ENCODE results near the gene GALNT13.
A peak's percentile ranks its signal among the peaks of the same experiment; 100 is the strongest.

Gene GALNT13

DNA sequence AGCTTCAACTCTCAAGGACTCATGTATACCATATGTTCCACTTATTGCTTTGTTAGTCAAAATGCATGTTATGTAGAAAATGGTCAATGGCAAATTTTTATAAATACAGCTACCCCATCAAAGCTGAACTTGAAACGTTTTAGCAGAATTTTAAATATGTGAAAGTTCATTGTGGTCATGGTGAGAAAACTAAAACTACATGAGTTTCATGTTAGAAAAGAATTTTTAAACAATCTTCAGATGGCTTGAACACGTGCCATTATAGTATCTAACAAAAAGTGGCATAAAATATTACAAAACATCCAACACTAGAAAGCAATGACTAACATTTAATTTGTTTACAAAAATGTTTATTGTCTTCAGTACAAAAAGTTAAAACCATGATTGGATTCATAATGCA is 580.7 kb downstream of the GALNT13 start:
- TF ChIP-seq, protein P1, sequence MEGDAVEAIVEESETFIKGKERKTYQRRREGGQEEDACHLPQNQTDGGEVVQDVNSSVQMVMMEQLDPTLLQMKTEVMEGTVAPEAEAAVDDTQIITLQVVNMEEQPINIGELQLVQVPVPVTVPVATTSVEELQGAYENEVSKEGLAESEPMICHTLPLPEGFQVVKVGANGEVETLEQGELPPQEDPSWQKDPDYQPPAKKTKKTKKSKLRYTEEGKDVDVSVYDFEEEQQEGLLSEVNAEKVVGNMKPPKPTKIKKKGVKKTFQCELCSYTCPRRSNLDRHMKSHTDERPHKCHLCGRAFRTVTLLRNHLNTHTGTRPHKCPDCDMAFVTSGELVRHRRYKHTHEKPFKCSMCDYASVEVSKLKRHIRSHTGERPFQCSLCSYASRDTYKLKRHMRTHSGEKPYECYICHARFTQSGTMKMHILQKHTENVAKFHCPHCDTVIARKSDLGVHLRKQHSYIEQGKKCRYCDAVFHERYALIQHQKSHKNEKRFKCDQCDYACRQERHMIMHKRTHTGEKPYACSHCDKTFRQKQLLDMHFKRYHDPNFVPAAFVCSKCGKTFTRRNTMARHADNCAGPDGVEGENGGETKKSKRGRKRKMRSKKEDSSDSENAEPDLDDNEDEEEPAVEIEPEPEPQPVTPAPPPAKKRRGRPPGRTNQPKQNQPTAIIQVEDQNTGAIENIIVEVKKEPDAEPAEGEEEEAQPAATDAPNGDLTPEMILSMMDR (conservative IDR thresholded peaks at IDR 0.05; ENCODE audit: low read depth, low read length), result no peak
- no peak for DNase-seq (ENCODE audit: low read depth)
- H3K4me3 ChIP-seq (ENCODE audit: low read length), result no peak overlapping the region

DNA sequence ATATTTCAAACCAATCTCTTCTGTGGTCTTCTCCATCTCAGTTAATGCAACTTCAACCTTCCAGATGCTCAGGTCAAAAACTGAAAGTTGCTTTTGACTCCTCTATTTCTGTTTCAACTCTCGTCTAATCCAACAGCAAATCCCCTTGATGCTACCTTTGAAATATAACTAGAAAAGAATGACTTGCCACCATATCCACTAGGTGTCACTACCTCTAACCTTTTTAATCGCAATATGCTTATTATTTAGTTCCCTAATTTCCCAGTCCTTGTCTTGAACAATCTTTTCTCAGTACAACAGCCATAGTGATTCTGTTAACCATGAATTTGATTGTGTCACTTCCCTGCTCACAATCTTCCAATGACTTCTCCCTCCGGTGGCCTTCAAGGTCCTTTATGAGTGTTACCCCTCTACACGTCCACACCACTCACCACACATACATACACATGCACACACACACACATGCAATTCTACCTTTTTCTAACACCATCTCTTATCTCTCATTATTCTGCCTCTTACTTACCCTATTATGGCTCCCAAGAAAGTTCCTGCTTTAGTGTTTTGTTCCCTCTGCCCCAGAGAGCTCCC is 581.3 kb downstream of the GALNT13 start:
- no peak for DNase-seq (ENCODE audit: low read depth)
- no peak overlapping the region for H3K4me3 ChIP-seq (ENCODE audit: low read length)
- TF ChIP-seq, protein P1 (conservative IDR thresholded peaks at IDR 0.05; ENCODE audit: low read depth, low read length), result peak; percentile 58

DNA sequence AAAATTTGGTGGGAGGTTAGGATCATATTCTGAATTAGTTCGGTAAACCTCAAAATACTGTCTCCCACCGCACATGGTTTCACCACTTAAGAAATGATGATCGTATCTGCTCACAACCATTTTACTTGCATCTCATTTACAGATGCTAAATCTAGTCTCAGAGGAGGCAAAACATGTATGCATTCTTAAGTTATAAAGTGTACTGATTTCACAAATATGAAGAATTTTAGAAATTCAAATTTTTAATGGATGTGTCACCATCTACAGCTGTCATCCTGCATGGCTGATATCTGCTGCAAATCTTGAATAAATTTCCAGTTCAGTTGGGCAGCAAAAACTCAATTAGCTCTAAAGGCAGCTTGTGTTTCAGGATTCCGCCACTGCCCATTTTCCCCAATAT is 583.4 kb downstream of the GALNT13 start:
- TF ChIP-seq, protein P1 (conservative IDR thresholded peaks at IDR 0.05; ENCODE audit: low read depth, low read length), result no peak
- DNase-seq (ENCODE audit: low read depth), result no peak
- no peak overlapping the region for H3K4me3 ChIP-seq (ENCODE audit: low read length)

DNA sequence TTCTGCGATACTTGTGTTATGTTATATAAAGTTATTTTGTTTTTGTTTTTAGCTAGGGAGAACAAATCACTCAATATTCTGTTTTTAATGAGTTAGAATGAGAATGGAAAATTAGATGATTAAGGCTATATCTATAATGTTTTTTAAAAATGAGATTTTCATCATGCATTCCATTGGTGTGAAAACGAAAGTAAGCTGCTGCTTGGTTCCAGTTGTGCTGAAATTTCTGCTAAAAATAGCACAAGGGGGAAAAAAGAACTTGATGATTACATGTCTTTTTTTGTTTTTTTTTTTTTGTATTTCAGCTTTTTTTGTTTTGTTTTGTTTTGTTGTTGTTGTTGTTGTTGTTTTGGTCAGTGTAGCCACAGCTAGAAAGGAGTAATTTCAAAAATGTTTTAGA is 584.1 kb downstream of the GALNT13 start:
- no peak overlapping the region for H3K4me3 ChIP-seq (ENCODE audit: low read length)
- DNase-seq (ENCODE audit: low read depth), result no peak
- TF ChIP-seq, protein P1 (conservative IDR thresholded peaks at IDR 0.05; ENCODE audit: low read depth, low read length), result no peak

DNA sequence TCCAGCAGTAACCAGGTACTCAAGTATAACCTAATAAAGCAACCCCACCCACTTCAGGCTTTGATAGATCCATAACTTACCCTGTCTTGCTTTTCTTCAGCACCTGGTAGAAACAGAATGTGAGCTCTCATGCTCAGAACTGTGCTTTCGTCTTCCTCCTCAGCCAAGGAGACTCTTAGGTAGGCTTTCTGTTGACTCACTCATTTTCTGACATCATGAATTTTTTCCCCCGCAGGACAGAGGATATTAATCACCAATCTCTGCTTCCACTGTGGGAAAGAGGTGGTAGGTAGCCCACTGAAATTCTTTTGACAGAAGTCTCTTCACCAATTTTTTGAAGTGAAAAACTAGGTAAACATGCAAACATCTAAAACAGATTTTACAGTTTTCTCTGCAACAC is 585.6 kb downstream of the GALNT13 start:
- no peak for DNase-seq (ENCODE audit: low read depth)
- H3K4me3 ChIP-seq (ENCODE audit: low read length), result no peak overlapping the region
- TF ChIP-seq, protein P1 (conservative IDR thresholded peaks at IDR 0.05; ENCODE audit: low read depth, low read length), result no peak

DNA sequence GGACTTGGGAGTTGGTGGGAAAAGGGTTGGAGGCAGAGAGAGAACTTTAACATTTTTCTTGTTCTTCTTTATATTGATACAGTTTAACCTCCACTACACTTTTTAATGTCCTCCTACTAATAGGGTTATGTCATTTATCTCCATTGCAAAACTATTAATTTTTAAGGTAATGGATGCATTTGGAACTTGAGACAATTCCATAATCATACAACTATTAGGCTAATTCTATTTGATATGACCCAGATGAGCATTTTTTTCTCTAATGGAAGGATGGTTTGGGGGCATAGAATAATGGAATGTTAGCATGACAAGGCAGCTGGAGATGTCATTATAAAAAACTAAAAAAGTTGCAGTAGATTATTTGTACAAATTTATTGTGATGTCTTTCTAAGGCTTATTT is 587.6 kb downstream of the GALNT13 start:
- H3K4me3 ChIP-seq (ENCODE audit: low read length), result no peak overlapping the region
- no peak for DNase-seq (ENCODE audit: low read depth)
- TF ChIP-seq, protein P1 (conservative IDR thresholded peaks at IDR 0.05; ENCODE audit: low read depth, low read length), result no peak

DNA sequence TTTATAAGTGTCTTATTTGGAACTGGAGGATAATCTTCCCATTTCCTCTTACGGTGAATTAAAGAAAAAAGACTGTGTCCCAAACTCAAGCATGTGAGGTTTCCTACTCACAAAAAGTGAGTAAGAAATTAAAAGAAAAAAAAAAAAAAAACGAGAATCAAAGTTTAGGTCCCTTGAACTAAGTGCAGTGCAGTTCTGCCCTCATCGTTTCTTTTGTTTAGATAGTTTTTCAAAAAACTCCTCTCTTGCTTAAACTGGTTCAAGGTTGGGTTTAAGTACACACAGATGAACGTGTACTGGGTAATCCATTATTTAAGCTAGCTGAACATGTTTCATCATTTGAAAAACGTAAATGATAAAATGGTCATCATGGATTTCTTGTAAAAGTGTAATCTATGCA is 590.9 kb downstream of the GALNT13 start:
- H3K4me3 ChIP-seq (ENCODE audit: low read length), result no peak overlapping the region
- TF ChIP-seq, protein P1 (conservative IDR thresholded peaks at IDR 0.05; ENCODE audit: low read depth, low read length), result no peak
- no peak for DNase-seq (ENCODE audit: low read depth)
